Activated T-helper 9 cell treated with anti-CD3 and anti-CD28 coated beads, Interleukin-2, amount 50 U/mL, for 16 hours (primary cell): Measurements from ENCODE around the gene MLLT1.

ENCODE experiments used
- DNase-seq: peaks from one replicate; pipeline ENCODE4 v3.0.0-alpha.2; 2020; ENCODE audit warnings: low read depth

The MLLT1 gene

GRCh38 chr19:6210721-6211600 is 68.8 kb downstream of the MLLT1 start:
- DNase-seq, result no peak

DNA sequence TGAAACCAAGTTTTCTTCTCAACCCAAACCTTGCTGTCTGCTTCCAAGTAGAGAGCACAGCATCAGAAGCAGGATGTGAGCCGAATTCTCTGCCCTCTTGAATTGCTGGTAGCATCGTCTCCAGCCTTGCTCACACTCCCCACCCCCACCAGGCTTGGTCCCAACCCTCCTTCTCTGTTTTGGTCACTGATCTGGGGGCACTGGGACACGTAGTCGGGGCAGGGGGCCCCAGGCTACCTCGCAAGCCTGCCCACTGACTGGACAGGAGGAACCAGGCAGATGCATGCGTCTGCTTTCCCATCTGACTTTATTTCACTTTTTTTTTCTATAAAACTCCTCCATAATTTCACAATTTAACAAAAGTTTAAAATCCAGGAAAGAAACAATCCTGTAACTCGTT is 69.7 kb downstream of the MLLT1 start:
- DNase-seq, result no peak

DNA sequence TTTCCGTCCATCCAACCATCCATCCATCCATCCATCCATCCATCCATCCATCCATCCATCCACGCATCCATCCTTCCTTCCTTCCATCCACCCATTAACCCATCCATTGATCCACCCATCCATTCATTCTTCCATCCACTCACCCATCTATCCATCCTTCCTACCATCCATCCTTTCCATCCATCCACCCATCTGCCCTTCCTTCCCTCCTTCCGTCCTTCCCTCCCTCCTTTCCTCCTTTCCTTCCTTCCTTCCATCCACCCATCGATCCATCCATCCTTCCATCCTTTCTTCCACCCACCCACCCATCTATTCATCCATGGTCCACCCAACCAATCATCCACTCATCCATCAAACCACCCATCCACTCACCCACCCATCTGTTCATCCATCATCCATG is 70.1 kb downstream of the MLLT1 start:
- no peak for DNase-seq

GRCh38 chr19:6209233-6209632 is 70.5 kb downstream of the MLLT1 start:
- no peak for DNase-seq

GRCh38 chr19:6204866-6205723 is 74.7 kb downstream of the MLLT1 start:
- no peak for DNase-seq

- DNase-seq, result no peak
These were observed 75.6 kb downstream of the MLLT1 start for GRCh38 chr19:6204212-6204611.

- peak; percentile 100 for DNase-seq
These were observed 80.4 kb downstream of the MLLT1 start for GRCh38 chr19:6199240-6199994.

DNA sequence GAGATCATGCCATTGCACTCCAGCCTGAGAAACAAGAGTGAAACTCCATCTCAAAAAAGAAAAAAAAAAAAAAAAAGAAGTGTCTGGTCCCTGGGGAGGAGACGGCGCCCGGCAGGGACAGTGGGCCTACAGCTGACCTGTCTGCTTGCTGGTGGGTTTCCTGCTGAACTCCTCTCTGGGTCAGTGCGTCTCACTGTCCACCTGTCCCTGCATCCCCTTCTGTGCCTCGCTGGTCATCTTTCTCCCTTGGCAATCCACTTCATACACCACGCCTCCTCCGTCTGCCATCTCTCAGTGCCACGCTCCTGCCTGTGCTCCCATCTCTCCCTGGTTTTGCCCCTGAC is 80.9 kb downstream of the MLLT1 start:
- DNase-seq, result no peak

GRCh38 chr19:6196361-6196760 is 83.4 kb downstream of the MLLT1 start:
- DNase-seq, result no peak

DNA sequence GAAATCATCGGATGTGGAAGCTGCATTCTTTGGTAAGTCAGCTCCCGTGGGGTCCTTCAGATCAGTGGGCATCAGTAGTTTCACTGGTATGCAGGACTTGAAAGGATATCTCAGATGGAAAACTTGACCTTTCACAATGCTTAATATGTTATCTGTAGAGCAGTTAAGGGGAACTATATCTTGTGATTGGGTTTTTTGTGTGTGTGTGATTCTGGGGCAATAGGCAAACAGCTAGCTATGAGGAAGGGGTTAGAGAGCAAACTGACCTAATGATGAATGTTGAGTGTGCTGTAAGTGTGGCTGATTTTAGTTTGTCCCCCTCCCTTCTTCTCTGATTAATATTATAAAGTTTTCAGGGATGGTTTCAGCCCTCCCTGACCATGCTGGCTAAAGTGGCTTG is 91.0 kb downstream of the MLLT1 start:
- no peak for DNase-seq

GRCh38 chr19:6187374-6187773 is 92.4 kb downstream of the MLLT1 start:
- no peak for DNase-seq

DNA sequence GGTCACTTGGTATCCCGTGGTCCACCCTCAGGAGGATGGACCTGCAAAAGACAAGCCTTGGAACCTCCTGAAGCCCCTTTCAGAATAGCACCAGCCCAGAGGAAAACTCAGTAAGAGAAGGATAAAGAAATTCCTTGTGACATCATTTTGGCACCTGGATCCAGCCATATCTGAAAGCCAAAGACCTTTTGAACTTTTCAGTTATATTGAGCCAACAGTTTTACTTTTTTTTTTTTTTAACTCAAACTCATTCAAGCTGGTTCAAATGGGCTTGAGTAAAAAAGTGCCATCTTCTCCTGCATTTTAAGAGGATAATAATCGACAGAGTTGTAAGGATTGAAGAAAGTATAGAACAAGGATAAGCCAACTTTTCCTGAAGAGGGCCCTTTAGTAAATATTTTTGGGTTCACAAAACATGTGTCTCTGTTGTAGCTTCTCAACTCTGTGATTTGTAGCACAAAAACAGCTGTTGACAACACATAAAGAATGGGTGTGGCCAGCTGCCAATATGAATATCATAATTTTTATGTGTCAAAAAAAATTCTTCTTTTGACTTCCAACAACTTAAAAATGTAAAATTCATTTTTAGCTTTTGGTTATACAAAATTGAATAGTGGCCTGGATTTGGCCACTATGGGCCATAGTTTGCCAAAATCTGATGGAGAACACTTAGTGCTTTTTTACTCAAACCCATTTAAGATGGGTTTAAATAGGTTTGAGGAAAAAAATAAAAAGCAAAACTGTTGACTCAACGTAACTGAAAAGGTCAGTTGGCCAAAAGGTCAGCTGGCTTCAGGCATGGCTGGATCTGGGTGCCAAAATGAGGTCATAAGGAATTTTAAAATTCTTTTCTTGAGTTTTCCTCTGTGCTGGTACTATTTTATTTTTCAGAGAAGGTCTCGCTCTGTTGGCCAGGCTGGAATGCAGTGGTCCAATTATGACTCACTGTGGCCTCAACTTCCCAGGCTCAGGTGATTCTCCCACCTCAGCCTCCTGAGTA is 93.6 kb downstream of the MLLT1 start:
- DNase-seq, result no peak

GRCh38 chr19:6185093-6185834 is 94.5 kb downstream of the MLLT1 start:
- no peak for DNase-seq

DNA sequence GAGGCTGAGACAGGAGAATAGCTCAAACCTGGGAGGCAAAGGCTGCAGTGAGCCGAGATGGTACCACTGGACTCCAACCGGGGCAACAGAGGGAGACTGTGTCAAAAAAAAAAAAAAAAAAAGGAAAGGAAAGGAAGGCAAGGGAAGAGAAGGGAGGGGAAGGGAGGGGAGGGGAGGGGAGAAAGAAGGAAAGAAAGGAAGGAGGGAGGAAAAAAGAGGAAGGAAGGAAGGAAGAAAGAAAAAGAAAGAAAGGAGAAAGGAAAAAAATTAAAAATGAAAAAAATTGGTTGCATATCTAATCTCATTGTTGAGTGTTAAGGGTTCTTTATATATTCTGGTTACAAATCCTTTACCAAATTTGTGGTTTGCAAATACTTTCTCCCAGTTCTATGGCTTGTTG is 98.7 kb downstream of the MLLT1 start:
- DNase-seq, result no peak

- no peak for DNase-seq
These were observed 106.6 kb downstream of the MLLT1 start for GRCh38 chr19:6173190-6173589.

DNA sequence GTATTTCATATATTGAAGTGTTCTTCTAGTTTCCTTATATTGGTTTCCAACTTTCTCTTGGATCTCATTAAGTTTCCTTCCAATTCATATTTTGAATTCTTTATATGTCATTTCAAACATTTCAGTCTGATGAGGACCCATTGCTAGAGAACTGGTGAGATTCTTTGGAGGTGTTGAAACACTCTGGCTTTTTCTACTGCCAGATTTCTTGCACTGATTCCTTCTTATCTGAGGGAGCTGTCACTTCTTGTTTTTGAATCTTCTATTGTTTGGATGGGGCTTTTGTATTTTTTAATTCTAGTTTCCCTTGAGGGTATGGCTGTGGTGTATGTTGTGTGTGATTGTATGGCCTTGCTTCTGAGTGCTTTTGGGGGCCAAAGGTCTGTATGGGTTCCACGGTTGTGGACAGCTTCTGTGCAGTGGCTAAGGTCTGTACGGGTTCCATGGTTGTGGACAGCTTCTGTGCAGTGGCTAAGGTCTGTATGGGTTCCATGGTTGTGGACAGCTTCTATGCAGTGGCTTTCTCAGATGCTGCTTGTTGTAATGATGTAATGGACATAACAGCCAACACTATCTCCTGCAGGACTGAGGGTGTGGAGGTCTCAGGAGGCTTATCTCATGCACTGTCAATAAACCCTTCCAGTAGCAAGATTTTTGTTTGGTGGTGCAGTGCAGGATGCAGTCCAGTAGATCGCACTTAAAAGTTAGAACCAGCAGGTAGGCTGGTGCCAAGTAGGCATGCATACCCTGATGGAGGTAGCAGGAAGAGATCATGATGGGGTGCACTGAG is 107.5 kb downstream of the MLLT1 start:
- DNase-seq, result no peak

GRCh38 chr19:6167115-6167514 is 112.7 kb downstream of the MLLT1 start:
- DNase-seq, result no peak

DNA sequence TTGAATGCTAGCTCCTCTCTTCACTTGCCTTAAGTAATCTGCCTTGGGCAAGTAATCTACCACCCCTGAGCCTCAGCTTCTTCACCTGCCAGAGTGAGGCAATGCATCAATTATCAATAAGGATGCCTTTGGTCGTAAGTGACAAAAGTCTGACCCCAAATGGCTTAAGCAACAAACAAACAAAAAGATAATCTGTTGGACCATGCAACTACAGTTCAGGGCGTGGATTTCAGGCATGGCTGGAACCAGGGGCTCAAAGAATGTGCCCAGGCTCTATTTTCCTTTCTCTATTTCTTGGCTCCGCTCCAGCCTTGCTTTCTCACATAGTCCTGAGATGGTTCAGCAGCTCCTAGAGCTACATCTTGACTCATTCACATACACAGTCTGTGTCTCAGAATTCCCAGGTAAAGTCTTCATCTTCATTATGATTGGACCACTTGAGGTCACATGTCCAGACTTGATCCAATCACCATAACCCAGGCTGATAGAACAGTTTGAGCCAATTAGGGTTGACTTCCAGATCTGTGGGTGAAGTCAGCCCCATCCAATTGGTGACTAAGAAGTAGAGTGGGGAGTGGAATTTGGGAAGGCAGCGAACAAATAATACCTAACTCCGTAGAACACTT is 114.8 kb downstream of the MLLT1 start:
- DNase-seq, result no peak

DNA sequence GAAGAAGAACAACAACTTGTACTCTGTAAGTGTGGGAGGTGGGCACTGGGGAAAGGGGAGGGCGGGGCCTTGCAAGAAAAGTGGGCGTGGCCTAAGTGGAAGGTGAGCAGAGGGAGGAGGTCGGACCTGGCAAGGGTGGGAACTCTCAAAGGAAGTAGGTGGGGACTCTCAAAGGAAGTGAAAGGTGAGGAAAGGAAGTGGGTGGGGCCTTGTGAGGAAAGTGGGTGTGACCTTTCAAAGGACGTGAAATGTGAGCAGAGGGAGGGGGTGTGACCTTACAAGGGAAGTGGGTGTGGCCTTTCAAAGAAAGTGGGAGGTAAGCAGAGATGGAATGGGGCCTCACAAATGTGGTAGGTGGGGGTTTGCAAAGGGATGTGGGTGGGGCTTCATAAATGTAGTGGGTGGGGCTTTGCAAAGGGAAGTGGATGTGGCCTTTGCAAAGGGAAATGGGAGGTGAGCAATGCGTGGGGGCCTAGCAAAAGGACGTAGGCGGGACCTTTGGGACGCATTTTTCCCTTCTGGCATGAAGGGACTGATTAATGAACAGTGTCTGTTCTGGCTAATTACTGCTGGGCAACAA is 118.4 kb downstream of the MLLT1 start:
- DNase-seq, result no peak
